Skeletal muscle satellite cell (primary cell): ENCODE data around the gene GLDC.

Experiments used
- H3K27me3 ChIP-seq: 2 replicates; pipeline ENCODE4 v1.7.0; 2013; ENCODE audit warnings: low read length; ENCODE audit not compliant: control insufficient read depth, insufficient read depth
- H3K36me3 ChIP-seq: 2 replicates; pipeline ENCODE4 v1.7.0; 2013; ENCODE audit warnings: mild to moderate bottlenecking, control low read depth, low read length; ENCODE audit not compliant: insufficient read depth
- H3K4me1 ChIP-seq: 2 replicates; pipeline ENCODE4 v1.7.0; 2013; ENCODE audit warnings: low read length; ENCODE audit not compliant: control insufficient read depth, insufficient read depth
- H3K4me2 ChIP-seq: 2 replicates; pipeline ENCODE4 v1.7.0; 2013; ENCODE audit warnings: mild to moderate bottlenecking, low read length
- H3K4me3 ChIP-seq: 2 replicates; pipeline ENCODE4 v1.7.0; 2013; ENCODE audit warnings: low read length
- H3K9ac ChIP-seq: 2 replicates; pipeline ENCODE4 v1.7.0; 2013; ENCODE audit warnings: mild to moderate bottlenecking, low read depth, low read length, moderate library complexity
- H3K9me3 ChIP-seq: replicated peaks from 2 replicates; pipeline ENCODE4 v1.7.0; 2013; ENCODE audit warnings: mild to moderate bottlenecking, control low read depth, low read length

GLDC gene

DNA sequence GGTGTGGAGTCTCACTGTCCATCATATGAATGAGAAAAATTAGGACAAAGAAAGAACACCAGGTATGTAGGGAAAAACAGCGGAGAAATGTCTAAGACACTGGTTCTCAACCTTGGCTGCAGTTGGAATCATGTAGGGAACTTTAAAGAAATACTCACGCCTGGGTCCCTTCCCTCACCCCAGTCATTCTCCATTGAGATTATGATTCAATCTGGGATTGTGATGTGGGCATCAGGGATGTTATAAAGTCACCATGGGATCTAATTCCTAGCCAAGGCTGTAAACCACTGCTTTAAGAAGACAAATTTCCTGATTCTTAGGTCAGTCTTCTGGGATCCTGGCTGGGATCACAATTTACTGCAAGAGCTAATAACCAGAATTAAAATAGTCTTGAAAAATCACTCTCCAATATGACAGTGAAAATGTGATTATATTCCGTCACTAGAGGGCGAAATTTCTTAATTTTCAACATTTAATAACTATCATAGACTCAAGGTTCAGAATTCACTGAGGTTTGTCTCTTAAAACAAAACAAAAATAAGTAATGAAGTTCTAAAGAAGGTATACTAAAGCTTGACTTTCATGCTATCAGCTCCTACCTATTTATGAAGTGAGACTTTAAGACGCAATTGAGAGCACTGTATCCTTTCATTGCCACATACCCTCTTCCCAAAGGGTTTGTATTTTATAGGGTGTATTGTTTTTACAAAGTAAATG, 60.5 kb downstream of the GLDC start:
- H3K9ac ChIP-seq: no peak overlapping the region
- H3K36me3 ChIP-seq: no peaks in the 10 kb centered on the region
- no peaks in the 10 kb centered on the region for H3K9me3 ChIP-seq
- H3K4me2 ChIP-seq: no peak overlapping the region
- H3K27me3 ChIP-seq: peaks cover 4% of the 10 kb centered on the region
- no peaks in the 10 kb centered on the region for H3K4me1 ChIP-seq
- no peak overlapping the region for H3K4me3 ChIP-seq

DNA sequence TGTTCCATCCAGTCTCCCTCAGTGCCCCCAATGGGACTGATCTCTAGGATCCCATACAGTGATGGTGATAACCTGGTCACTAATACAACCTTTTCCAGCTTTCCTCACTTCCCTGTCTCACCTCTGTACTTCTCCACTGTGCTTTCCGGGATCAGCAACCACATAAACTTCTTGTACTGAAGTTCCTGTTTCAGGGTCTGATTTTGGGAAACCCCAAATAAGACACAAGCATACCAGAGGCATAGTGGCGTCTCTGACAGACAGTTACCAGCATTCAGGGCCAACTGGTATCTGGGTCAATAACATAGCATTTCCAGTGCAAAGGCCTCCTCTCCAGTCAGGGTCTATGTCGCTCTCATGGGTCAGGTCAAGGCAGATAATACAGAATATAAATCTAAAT, 64.3 kb downstream of the GLDC start:
- Histone ChIP-seq H3K27me3 (peaks cover 8% of the 10 kb centered on the region), H3K4me1 (no peaks in the 10 kb centered on the region), H3K9me3 (no peaks in the 10 kb centered on the region), H3K9ac (no peak overlapping the region), H3K36me3 (no peaks in the 10 kb centered on the region), H3K4me3 (no peak overlapping the region), H3K4me2 (no peak overlapping the region)

DNA sequence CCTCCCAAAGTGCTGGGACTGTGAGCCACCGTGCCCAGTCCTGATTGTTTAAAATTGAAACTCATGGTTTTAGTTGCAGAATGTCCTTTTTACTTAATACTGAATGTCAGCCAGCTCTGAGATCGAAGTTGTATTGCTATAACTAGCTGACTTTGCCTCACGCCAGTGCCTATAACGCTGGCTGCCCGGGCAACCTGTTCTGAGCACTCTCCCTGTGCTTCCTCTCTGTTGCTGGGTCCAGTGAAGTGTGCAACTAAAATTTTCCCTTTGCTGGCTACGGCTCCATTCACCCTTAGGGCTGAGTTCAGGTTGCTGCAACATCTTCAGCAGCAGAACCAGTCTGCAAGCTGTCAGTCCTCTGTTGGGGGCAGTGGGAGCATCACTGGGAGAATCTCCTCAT, 65.9 kb downstream of the GLDC start:
- Histone ChIP-seq H3K27me3 (peaks cover 8% of the 10 kb centered on the region), H3K9me3 (no peaks in the 10 kb centered on the region), H3K9ac (no peak overlapping the region)

GRCh38 chr9:6576987-6577386, 68.5 kb downstream of the GLDC start:
- H3K4me2 ChIP-seq: no peak overlapping the region
- no peak overlapping the region for H3K9ac ChIP-seq
- peaks cover 8% of the 10 kb centered on the region for H3K27me3 ChIP-seq
- H3K36me3 ChIP-seq: no peaks in the 10 kb centered on the region
- H3K9me3 ChIP-seq: no peaks in the 10 kb centered on the region
- H3K4me3 ChIP-seq: no peak overlapping the region
- H3K4me1 ChIP-seq: no peaks in the 10 kb centered on the region

More for the DNA sequence above, 65.9 kb downstream of the GLDC start:
- no peak overlapping the region for H3K4me2 ChIP-seq
- H3K4me3 ChIP-seq: no peak overlapping the region
- no peaks in the 10 kb centered on the region for H3K36me3 ChIP-seq
- no peaks in the 10 kb centered on the region for H3K4me1 ChIP-seq

DNA sequence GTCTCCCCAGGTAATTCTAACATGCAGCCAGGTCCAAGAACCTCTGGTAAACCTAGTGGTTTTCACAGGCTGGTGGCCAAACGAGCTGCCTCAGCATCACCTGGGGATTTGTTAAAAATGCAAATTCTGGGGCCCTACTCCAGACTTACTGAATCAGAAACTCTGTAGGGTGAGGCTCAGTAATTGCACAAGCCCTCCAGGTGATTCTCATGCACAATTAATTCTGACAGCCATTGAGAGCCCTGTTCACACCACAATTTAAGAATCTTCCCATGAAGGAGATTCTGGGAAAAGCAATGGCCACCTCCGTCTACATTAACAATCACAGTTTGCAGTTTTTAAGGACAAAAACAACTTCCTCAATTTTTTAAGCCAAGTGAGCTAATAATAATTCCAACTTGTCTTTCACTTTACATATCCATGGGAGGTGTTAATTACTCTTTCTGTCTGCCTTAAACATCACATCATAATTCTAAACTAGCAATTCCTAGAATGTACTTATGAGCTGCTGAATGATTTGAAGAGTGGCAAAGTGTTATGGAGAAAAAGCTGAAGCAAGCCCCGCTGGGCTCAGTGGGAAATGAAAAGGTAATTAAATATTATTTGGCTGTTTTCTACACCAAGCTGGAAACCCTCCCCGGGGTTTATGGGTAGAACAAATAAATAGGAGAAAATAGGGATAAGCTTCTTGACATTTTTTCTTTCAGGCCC, 70.0 kb downstream of the GLDC start:
- Histone ChIP-seq H3K4me1 (no peaks in the 10 kb centered on the region), H3K27me3 (peaks cover 8% of the 10 kb centered on the region), H3K36me3 (no peaks in the 10 kb centered on the region), H3K4me2 (no peak overlapping the region), H3K4me3 (no peak overlapping the region), H3K9me3 (no peaks in the 10 kb centered on the region), H3K9ac (no peak overlapping the region)

DNA sequence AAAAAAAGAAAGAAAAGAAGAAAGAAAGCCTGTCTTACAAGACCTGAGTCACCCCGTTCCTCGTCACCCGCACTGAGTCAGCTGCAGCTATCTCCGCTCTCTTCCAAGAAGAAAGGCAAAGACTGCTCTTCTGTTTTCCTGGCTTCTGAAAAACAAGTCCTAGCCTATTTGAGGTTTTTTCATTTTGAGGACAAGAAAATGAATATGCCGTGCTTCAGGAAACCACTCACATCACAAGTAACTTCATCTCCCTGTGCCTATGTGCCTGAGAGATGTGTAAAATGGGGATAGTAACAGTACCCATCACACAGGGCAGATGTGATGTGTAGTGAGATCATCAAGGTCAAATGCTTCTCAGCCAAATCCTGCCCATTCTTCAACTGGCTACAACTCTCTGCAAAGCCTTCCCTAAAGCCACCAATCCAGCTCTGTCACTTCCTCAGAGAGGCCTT, 78.4 kb downstream of the GLDC start:
- Histone ChIP-seq H3K4me1 (peaks cover 58% of the 10 kb centered on the region), H3K9me3 (no peaks in the 10 kb centered on the region), H3K36me3 (no peaks in the 10 kb centered on the region), H3K27me3 (no peaks in the 10 kb centered on the region), H3K9ac (peak overlapping the region; percentile 84), H3K4me2 (peak overlapping the region; percentile 80), H3K4me3 (peak overlapping the region; percentile 58)

DNA sequence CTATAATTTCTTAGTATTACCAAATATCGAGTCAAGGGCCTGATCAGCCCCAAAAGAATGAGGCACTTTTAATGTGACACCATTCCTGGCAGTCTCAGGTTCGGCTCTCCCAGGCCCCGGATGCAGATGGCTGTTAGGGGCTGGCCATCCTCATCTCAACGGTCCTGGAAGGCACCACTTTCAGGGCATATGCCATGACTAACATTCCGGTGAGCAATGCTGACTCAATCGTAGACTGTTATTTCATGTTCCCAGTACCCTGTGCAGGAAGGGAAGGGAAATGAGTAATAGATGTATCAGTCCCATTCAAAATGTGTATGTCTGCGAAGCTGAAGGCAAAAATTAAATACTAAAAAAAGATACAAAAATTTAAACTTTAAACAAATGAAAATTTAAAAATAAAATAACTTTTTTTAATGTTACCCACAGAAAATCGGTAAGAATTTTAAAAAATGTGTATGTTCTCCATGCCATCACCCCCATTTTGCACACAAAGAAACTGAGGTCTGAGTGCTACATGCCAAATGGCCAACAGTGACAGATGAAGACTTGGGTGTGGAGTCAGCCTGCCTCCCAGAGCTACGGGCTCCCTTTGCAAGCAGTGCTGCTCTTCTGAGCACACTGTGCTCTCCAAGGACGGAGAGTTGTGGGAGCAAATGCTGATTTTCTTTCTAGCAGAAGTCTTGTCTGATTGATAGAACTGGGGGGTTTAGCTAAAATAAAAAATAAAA, 79.0 kb downstream of the GLDC start:
- peak overlapping the region; percentile 80 for H3K4me2 ChIP-seq

DNA sequence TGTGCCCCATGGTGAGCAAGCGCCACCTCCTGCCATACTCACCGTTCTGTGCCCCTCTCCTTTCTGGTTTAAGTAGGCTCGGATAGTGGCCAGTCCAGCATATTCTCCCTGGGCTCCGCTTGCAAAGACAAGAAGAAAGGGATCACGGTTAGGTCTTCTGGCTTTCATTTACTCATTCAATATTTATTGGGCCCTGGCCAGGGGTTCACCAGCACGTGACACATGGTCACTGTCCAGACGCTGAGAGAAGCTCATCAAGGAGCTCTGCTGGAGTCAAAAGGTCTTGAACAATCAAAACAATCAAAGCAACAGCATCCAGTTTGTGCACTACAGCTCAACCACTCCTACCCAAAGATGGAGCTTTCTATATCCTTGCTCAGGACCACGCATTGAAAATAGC, 80.2 kb downstream of the GLDC start:
- H3K36me3 ChIP-seq: no peaks in the 10 kb centered on the region
- no peaks in the 10 kb centered on the region for H3K9me3 ChIP-seq
- H3K27me3 ChIP-seq: no peaks in the 10 kb centered on the region
- no peak overlapping the region for H3K4me3 ChIP-seq
- H3K4me2 ChIP-seq: peak overlapping the region; percentile 22
- peak overlapping the region; percentile 35 for H3K9ac ChIP-seq
- peaks cover 64% of the 10 kb centered on the region for H3K4me1 ChIP-seq

More for the DNA sequence above, 79.0 kb downstream of the GLDC start:
- peak overlapping the region; percentile 58 for H3K4me3 ChIP-seq
- H3K4me1 ChIP-seq: peaks cover 64% of the 10 kb centered on the region
- H3K36me3 ChIP-seq: no peaks in the 10 kb centered on the region
- no peaks in the 10 kb centered on the region for H3K27me3 ChIP-seq
- peak overlapping the region; percentile 84 for H3K9ac ChIP-seq
- H3K9me3 ChIP-seq: no peaks in the 10 kb centered on the region

DNA sequence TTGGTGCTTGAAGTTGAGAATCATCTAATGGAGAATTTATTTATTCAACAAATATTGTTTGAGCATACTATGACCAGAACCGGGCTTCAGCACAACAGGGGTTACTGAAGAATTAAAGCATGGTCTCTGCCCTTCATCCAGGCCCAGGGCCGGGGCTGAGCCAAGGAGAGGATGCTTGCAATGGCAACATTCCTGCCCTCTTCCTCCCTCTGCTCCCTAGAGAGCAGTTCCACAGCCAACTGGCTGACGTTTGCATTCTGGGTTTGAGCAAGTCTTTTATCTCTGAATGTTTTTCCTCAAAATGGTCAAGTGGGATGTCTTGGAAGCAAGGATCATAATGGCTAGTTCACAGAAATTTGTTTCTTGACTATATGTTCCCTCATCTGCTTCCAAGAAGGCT, 80.7 kb downstream of the GLDC start:
- no peaks in the 10 kb centered on the region for H3K36me3 ChIP-seq
- H3K27me3 ChIP-seq: no peaks in the 10 kb centered on the region
- no peak overlapping the region for H3K4me3 ChIP-seq
- H3K9ac ChIP-seq: peak overlapping the region; percentile 35
- H3K4me2 ChIP-seq: peak overlapping the region; percentile 22
- H3K4me1 ChIP-seq: peaks cover 64% of the 10 kb centered on the region
- H3K9me3 ChIP-seq: no peaks in the 10 kb centered on the region

GRCh38 chr9:6564360-6564759, 81.2 kb downstream of the GLDC start:
- H3K9ac ChIP-seq: peak overlapping the region; percentile 35
- H3K4me1 ChIP-seq: peaks cover 64% of the 10 kb centered on the region
- no peaks in the 10 kb centered on the region for H3K27me3 ChIP-seq
- no peaks in the 10 kb centered on the region for H3K36me3 ChIP-seq
- H3K9me3 ChIP-seq: no peaks in the 10 kb centered on the region
- no peak overlapping the region for H3K4me3 ChIP-seq
- no peak overlapping the region for H3K4me2 ChIP-seq

DNA sequence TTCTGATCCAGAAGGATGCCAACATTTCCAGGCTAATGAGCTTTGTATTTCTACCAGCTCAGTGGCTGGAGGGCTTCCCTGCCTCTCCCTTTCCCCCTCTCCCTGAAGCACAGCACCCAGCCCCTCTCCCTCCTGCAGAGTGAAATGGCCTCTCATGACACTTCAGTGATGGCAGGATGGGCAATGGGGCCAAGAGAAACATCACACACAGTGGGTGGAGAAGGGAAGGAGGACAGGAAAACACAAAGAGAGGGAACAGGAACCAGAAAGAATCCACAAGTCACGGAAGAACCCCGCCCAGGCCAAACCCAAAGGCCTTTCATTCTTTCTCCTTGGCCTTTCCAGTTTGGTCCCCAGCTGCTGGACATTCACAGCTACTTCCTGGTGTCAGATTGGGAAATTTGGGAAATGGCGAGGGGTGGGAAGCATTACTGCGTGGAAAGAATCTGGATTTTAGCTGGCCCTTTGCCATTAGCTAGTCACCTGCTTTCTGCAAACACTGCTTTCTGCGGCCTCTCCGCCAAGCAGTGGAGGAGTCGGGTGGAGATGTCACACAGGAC, 82.6 kb downstream of the GLDC start:
- no peaks in the 10 kb centered on the region for H3K36me3 ChIP-seq
- H3K9ac ChIP-seq: peak overlapping the region; percentile 5
- no peaks in the 10 kb centered on the region for H3K27me3 ChIP-seq
- H3K4me3 ChIP-seq: no peak overlapping the region
- no peaks in the 10 kb centered on the region for H3K9me3 ChIP-seq
- H3K4me2 ChIP-seq: no peak overlapping the region
- H3K4me1 ChIP-seq: peaks cover 60% of the 10 kb centered on the region
